Kidney (tissue), 14 donors: ENCODE measurements around the gene ZNF100. TPM values are rescaled to one million over a fixed set of nuclear protein-coding genes. Genes with fewer than 3 reads are reported as not detected.
"Not testable (repeated sequence)": the region's sequence is repeated elsewhere in the genome, so short reads cannot be mapped to it uniquely, and the experiment has no call there.

ENCODE experiments used
- DNase-seq, 5 donors: peaks; one replicate each; pipeline ENCODE4 v3.0.0-alpha.2; 2013 to 2020
- FAIRE-seq: peaks from 2 replicates; lab custom pipeline; 2012; peaks lifted over from hg19 to GRCh38; lab: Jason Lieb, UNC
- H3K27ac ChIP-seq, 2 donors: one replicate each; pipeline ENCODE4 v1.7.0; 2013; ENCODE audit warnings: low read depth in 2 of 2, low read length in 2 of 2, inconsistent platforms in 1 of 2
- H3K27me3 ChIP-seq: one replicate; pipeline ENCODE4 v1.7.1; 2013; ENCODE audit warnings: low read length, inconsistent platforms; ENCODE audit not compliant: control insufficient read depth, insufficient read depth
- H3K36me3 ChIP-seq, 3 donors: one replicate each; pipeline versions ENCODE4 v1.7.0 to v1.7.1; 2013; ENCODE audit warnings: low read length in 3 of 3, control low read depth in 1 of 3, inconsistent platforms in 1 of 3; ENCODE audit not compliant: insufficient read depth in 3 of 3, control insufficient read depth in 2 of 3
- H3K4me1 ChIP-seq, 3 donors: one replicate each; pipeline versions ENCODE4 v1.7.0 to v1.7.1; 2013; ENCODE audit warnings: low read length in 3 of 3, inconsistent platforms in 1 of 3, low read depth in 1 of 3; ENCODE audit not compliant: control insufficient read depth in 2 of 3, insufficient read depth in 2 of 3
- H3K4me3 ChIP-seq, 3 donors: one replicate each; pipeline versions ENCODE4 v1.7.0 to v1.8.1; 2013; ENCODE audit warnings: low read length in 3 of 3, control low read depth in 1 of 3, inconsistent platforms in 1 of 3
- H3K9ac ChIP-seq, 3 donors: one replicate each; pipeline versions ENCODE4 v1.7.0 to v1.7.1; 2013; ENCODE audit warnings: low read length in 3 of 3, control low read depth in 1 of 3, inconsistent platforms in 1 of 3
- H3K9me3 ChIP-seq, 3 donors: one replicate each; pipeline versions ENCODE4 v1.7.0 to v1.7.1; 2013; ENCODE audit warnings: low read length in 3 of 3, control low read depth in 1 of 3, inconsistent platforms in 1 of 3; ENCODE audit not compliant: control insufficient read depth in 2 of 3, insufficient read depth in 1 of 3
- CTCF ChIP-seq: IDR thresholded peaks from 3 replicates; pipeline ENCODE4 v1.5.1; 2012; ENCODE audit warnings: mild to moderate bottlenecking, moderate library complexity, borderline replicate concordance; ENCODE audit not compliant: insufficient read depth; ENCODE audit errors: extremely low read depth
- intact Hi-C: fragments of 100-400 bp; cut with DNase I; formaldehyde crosslinking; loops from one replicate; pipeline ENCODE4 v1.11.1; 2022
- polyA plus RNA-seq: library from polyadenylated mRNA; stranded (reverse); fragments of 350-450 nt; fragmentation: Illumina TruSeq; extraction: RNeasy Lipid Tissue Mini Kit (QIAGEN cat#74804); gene quantifications from one replicate; pipeline ENCODE4 v1.2.3, GENCODE V29; 2014; ENCODE audit warnings: low read depth, low replicate concordance; ENCODE audit not compliant: insufficient read depth
- total RNA-seq: library from RNA; stranded (reverse); fragmentation: NEBNext Ultra II Directional; extraction: Animal tissue kit (Norgen Biotek cat#: 25700); gene quantifications from one replicate; pipeline ENCODE4 v1.2.1, GENCODE V29; 2021
- donor health status: control.
- donor health status: control.
- donor health status: control.
- donor health status: control.
- donor health status: control.
- donor health status: DM: yes; HTN: yes; CAD: no.
- donor health status: Normal renal cell carcinoma (clear cell type).

The ZNF100 gene
- total and polyA plus RNA-seq, 2 donors from 2014 or later, result 1.1 to 15.7 TPM

GRCh38 chr19:21789466-21790085, 22.2 kb upstream of the ZNF100 start:
- intact Hi-C loops, result no loop called here
- Histone ChIP-seq H3K4me1 (no peaks in the 10 kb centered on the region), H3K4me3 (no peak overlapping the region), H3K36me3 (no peaks in the 10 kb centered on the region), H3K27ac (no peak overlapping the region), H3K9me3 (peaks cover 0 to 3% (median 0%) of the 10 kb centered on the region in 3 donors), H3K27me3 (no peaks in the 10 kb centered on the region), H3K9ac (no peak overlapping the region)
- DNase-seq (peak in 3 of 5 donors; percentile 20 to 89 (median 80)), FAIRE-seq (peak; percentile 17)
- TF ChIP-seq CTCF, result no peak

- H3K36me3 ChIP-seq, result no peaks in the 10 kb centered on the region
- intact Hi-C loops, result no loop called here
- no peak for TF ChIP-seq CTCF
- no peak for DNase-seq
- H3K9ac ChIP-seq, result no peak overlapping the region
- H3K9me3 ChIP-seq, result no peaks in the 10 kb centered on the region
- no peak for FAIRE-seq
- H3K4me3 ChIP-seq, result no peak overlapping the region
- no peaks in the 10 kb centered on the region for H3K27me3 ChIP-seq
- no peak overlapping the region for H3K27ac ChIP-seq
- no peaks in the 10 kb centered on the region for H3K4me1 ChIP-seq
These were observed 19.6 kb upstream of the ZNF100 start for GRCh38 chr19:21786936-21787335.

GRCh38 chr19:21775792-21776191, 8.4 kb upstream of the ZNF100 start:
- H3K9me3 ChIP-seq, H3K36me3 ChIP-seq, H3K4me1 ChIP-seq, H3K27me3 ChIP-seq, intact Hi-C loops, H3K4me3 ChIP-seq, FAIRE-seq, DNase-seq, H3K27ac ChIP-seq, H3K9ac ChIP-seq: not testable (repeated sequence)

- Histone ChIP-seq H3K9ac (peak overlapping the region; percentile 79 to 92 (median 89)), H3K27ac (peak overlapping the region; percentile 64 to 79), H3K4me3 (peak overlapping the region; percentile 94)
- H3K27me3 ChIP-seq, H3K36me3 ChIP-seq, H3K9me3 ChIP-seq, H3K4me1 ChIP-seq, intact Hi-C loops, FAIRE-seq: not testable (repeated sequence)
- DNase-seq, result peak in 1 of 5 donors; percentile 53
These were observed 694 bp downstream of the ZNF100 start for GRCh38 chr19:21766705-21767064.
